Smooth muscle cell (in vitro differentiated cells): Measurements from ENCODE around the gene IGF2. TPM values are rescaled to one million over a fixed set of nuclear protein-coding genes. Genes with fewer than 3 reads are reported as not detected.

Experiments
- DNase-seq: peaks from one replicate; lab custom pipeline; 2025; ENCODE audit not compliant: unreplicated experiment; lab: John Stamatoyannopoulos, UW
- H2AFZ ChIP-seq: fragments of 200-600 bp; sonication (generic); 2 replicates; pipeline ENCODE4 v1.6.0; 2016; ENCODE audit warnings: antibody characterized with exemption, low read depth, mild to moderate bottlenecking
- H3F3A ChIP-seq: fragments of 200-600 bp; sonication (generic); 2 replicates; pipeline ENCODE4 v1.6.0; 2017; ENCODE audit warnings: antibody characterized with exemption, low read depth
- H3K27ac ChIP-seq: fragments of 200-600 bp; sonication (generic); 2 replicates; pipeline ENCODE4 v1.5.1; 2016; ENCODE audit warnings: low read depth, mild to moderate bottlenecking
- H3K27me3 ChIP-seq: fragments of 200-600 bp; sonication (generic); 2 replicates; pipeline ENCODE4 v1.6.1; 2016; ENCODE audit warnings: low read depth, mild to moderate bottlenecking
- H3K36me3 ChIP-seq: fragments of 200-600 bp; sonication (generic); 2 replicates; pipeline ENCODE4 v1.5.1; 2016; ENCODE audit warnings: low read depth
- H3K4me1 ChIP-seq: fragments of 200-600 bp; sonication (generic); 2 replicates; pipeline ENCODE4 v1.5.1; 2016; ENCODE audit warnings: low read depth
- H3K4me2 ChIP-seq: fragments of 200-600 bp; sonication (generic); 2 replicates; pipeline ENCODE4 v1.6.0; 2016; ENCODE audit warnings: mild to moderate bottlenecking
- H3K4me3 ChIP-seq: fragments of 200-600 bp; sonication (generic); 2 replicates; pipeline ENCODE4 v1.5.1; 2016; ENCODE audit warnings: mild to moderate bottlenecking
- H3K79me2 ChIP-seq: fragments of 200-600 bp; sonication (generic); 2 replicates; pipeline ENCODE4 v1.6.0; 2016; ENCODE audit warnings: low read depth, mild to moderate bottlenecking
- H3K9ac ChIP-seq: fragments of 200-600 bp; sonication (generic); 2 replicates; pipeline ENCODE4 v1.6.0; 2016; ENCODE audit warnings: low read depth
- H3K9me3 ChIP-seq: fragments of 200-600 bp; sonication (generic); replicated peaks from 2 replicates; pipeline ENCODE4 v1.5.1; 2016; ENCODE audit warnings: low read depth
- H4K20me1 ChIP-seq: fragments of 200-600 bp; sonication (generic); 2 replicates; pipeline ENCODE4 v1.6.0; 2016; ENCODE audit warnings: low read depth
- WGBS: methylation state at CpG from one replicate; pipeline ENCODE4 v1.1.7; 2016; ENCODE audit warnings: low lambda C conversion rate; 5-methylcytosine and 5-hydroxymethylcytosine counted together
- polyA plus RNA-seq: library from polyadenylated mRNA; unstranded; fragments of >200 nt; fragmentation: Nextera tagmentation; extraction: Ambion mirVana; gene quantifications from 2 replicates; pipeline ENCODE4 v1.2.1, GENCODE V29; 2016
- total RNA-seq: library from RNA; depleted of rRNA; stranded (reverse); fragments of >200 nt; gene quantifications from 2 replicates; pipeline ENCODE4 v1.2.3, GENCODE V29; 2014
- TF ChIP-seq, protein P1 (sequence below): fragments of 200-600 bp; sonication (generic); IDR thresholded peaks from 2 replicates; pipeline ENCODE4 v1.5.1; 2017; ENCODE audit warnings: borderline replicate concordance, mild to moderate bottlenecking, antibody characterized with exemption; ENCODE audit not compliant: insufficient read depth, poor library complexity, severe bottlenecking

The IGF2 gene
- total and polyA plus RNA-seq, 2 experiments from 2014 or later: 2,086 to 3,877 TPM

DNA sequence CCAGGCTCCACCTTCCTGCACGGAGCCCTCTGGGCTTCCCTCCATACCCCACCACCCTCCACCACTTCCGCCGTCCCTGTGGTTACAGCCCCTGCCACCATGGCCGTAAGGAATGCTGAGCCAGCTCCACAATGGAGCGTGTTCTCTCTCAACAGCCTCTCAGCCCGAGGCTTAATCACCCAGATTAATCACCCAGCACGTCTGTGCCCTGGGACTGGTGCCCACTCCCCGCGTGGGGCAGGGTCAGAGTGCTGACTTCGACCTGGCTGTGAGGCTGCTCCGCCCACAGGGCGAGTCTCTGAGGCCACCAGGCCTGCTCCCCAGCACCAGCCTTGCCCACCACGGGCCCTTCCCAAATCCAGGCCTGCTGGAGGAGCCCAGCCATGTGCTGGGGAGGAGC lies 36.5 kb upstream of the IGF2 start:
- no peaks in the 10 kb centered on the region for H3K79me2 ChIP-seq
- no peak for DNase-seq
- no peak overlapping the region for H3K9ac ChIP-seq
- no peak overlapping the region for H3K4me3 ChIP-seq
- TF ChIP-seq, protein P1, sequence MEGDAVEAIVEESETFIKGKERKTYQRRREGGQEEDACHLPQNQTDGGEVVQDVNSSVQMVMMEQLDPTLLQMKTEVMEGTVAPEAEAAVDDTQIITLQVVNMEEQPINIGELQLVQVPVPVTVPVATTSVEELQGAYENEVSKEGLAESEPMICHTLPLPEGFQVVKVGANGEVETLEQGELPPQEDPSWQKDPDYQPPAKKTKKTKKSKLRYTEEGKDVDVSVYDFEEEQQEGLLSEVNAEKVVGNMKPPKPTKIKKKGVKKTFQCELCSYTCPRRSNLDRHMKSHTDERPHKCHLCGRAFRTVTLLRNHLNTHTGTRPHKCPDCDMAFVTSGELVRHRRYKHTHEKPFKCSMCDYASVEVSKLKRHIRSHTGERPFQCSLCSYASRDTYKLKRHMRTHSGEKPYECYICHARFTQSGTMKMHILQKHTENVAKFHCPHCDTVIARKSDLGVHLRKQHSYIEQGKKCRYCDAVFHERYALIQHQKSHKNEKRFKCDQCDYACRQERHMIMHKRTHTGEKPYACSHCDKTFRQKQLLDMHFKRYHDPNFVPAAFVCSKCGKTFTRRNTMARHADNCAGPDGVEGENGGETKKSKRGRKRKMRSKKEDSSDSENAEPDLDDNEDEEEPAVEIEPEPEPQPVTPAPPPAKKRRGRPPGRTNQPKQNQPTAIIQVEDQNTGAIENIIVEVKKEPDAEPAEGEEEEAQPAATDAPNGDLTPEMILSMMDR: no peak
- H3K27ac ChIP-seq: no peak overlapping the region
- no peaks in the 10 kb centered on the region for H4K20me1 ChIP-seq
- 56% methylated on average over 12 of the region's 13 CpGs for WGBS
- H3K36me3 ChIP-seq: no peaks in the 10 kb centered on the region
- H3K4me1 ChIP-seq: peaks cover 4% of the 10 kb centered on the region
- no peak overlapping the region for H2AFZ ChIP-seq
- no peaks in the 10 kb centered on the region for H3K27me3 ChIP-seq
- no peak overlapping the region for H3K4me2 ChIP-seq
- no peaks in the 10 kb centered on the region for H3K9me3 ChIP-seq
- H3F3A ChIP-seq: no peaks in the 10 kb centered on the region

DNA sequence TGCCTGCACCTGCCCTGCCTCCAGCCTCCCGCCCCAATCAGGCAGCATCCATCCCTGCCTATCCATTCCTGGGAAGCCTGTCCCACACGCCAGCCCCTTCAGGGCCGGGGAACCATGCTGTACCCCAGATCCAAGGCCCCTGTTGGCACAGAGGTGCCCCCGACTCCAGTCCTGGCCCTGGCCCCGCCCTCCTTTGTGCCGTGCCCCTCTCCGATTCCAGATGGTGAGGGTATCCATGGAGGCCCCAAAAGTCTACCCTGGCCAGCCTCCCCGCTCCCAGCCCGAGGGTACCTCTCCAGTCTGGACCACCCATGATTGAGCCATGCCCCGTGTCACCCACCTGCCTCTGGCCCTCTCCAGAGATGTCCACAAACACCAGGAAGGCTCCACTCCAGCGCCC lies 35.2 kb upstream of the IGF2 start:
- Histone ChIP-seq H3K27ac (no peak overlapping the region), H3K27me3 (no peaks in the 10 kb centered on the region), H4K20me1 (no peaks in the 10 kb centered on the region), H3K9me3 (no peaks in the 10 kb centered on the region), H3K4me2 (no peak overlapping the region), H2AFZ (no peak overlapping the region), H3K79me2 (no peaks in the 10 kb centered on the region), H3K9ac (no peak overlapping the region), H3K4me3 (no peak overlapping the region), H3K36me3 (no peaks in the 10 kb centered on the region), H3K4me1 (peaks cover 4% of the 10 kb centered on the region), H3F3A (no peaks in the 10 kb centered on the region)
- no peak for DNase-seq
- WGBS: 93% methylated on average over 11 of the region's 11 CpGs
- TF ChIP-seq, protein P1: no peak

DNA sequence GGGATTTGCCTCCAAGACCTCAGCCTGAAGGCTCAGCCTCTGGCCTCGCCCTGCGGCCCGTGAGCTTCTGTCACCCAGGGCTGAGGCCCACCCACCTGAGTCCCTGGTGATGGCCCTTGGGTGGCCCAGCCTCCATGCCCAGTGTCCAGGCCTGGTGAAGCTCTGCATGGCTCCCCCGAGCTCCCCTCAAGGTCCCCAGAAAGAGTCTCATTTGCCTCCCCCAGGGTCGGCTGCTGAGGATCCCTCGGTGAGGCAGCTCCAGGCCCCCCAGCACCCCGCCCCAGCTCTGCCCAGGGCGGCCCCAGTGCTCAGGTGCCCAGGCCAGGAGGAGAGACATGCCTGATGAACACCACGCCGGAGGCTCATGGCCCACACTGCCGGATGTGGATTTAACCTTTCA lies 34.6 kb upstream of the IGF2 start:
- DNase-seq: no peak
- Histone ChIP-seq H3K27me3 (no peaks in the 10 kb centered on the region), H3K4me2 (no peak overlapping the region), H3K4me1 (no peaks in the 10 kb centered on the region), H3K9ac (no peak overlapping the region), H3K36me3 (no peaks in the 10 kb centered on the region), H3K79me2 (no peaks in the 10 kb centered on the region), H3K4me3 (no peak overlapping the region), H3K9me3 (no peaks in the 10 kb centered on the region), H2AFZ (no peak overlapping the region), H3K27ac (no peak overlapping the region), H4K20me1 (no peaks in the 10 kb centered on the region), H3F3A (no peaks in the 10 kb centered on the region)
- 74% methylated on average over 11 of the region's 11 CpGs for WGBS
- TF ChIP-seq, protein P1: no peak

DNA sequence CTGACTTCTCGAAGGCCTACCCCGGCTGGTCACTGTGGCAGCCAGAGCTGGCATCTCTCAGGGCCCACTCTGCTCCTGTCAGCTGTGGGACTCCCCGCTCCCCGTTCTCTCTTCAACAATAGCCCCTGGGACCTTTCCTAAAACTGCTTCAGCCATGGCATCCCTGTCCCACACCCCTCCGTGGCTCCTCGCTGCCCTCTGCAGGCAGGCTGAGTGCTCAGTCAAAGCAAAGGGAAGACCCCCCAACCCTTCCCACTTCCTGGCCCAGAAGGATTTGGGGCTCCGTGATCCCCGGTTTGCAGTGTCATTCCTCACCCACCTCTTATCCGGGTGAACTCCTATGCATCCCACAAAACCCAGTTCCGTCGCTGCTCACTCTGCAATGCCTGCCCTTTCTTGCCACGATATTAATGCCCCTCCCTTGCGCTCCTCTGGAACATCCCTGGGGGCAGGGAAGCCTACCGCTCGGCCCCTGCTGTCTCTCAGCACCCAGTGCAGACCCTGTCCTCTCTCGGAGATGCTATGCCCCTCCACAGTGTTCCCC lies 34.0 kb upstream of the IGF2 start:
- Histone ChIP-seq H3K4me1 (no peaks in the 10 kb centered on the region), H4K20me1 (no peaks in the 10 kb centered on the region), H3K4me2 (no peak overlapping the region), H3K79me2 (no peaks in the 10 kb centered on the region), H2AFZ (no peak overlapping the region), H3K9ac (no peak overlapping the region), H3K27ac (no peak overlapping the region), H3F3A (no peaks in the 10 kb centered on the region), H3K9me3 (no peaks in the 10 kb centered on the region), H3K4me3 (no peak overlapping the region), H3K27me3 (no peaks in the 10 kb centered on the region), H3K36me3 (no peaks in the 10 kb centered on the region)
- DNase-seq: no peak
- TF ChIP-seq, protein P1: peak; percentile 28
- WGBS: 81% methylated on average over 16 of the region's 16 CpGs
